ENCODE measurements around the gene ABHD17B.
A peak's percentile ranks its signal among the peaks of the same experiment; 100 is the strongest.
"Not testable (repeated sequence)": the region's sequence is repeated elsewhere in the genome, so short reads cannot be mapped to it uniquely, and the experiment has no call there.

The ABHD17B gene

GRCh38 chr9:71911908-71912335 is 929 bp upstream of the ABHD17B start:
- no peak for DNase-seq

DNA sequence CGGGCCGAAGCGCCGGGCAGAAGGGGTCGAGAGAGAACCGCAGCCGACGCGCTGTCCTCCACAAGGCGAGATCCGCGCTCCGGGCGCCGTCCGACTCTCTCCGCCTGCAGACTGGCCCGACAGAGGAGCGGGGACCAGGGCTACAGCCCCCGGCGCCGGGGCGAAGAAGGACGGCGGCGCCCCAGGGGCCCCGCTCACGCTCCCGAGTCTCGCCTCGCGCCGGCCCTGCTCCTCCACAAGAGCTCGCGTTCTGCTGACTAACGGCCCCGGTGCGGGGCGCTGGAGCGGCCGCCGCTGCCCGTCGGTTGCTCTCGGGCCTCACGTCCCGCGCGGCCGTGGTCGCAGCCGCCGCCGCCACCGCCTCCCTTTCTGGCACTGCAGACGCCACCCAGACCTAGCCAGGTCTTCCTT is 338 bp downstream of the ABHD17B start:
- no peak for DNase-seq

- DNase-seq = peak; percentile 8 to 37
Measured at GRCh38 chr9:71909887-71910649, 925 bp downstream of the ABHD17B start.

GRCh38 chr9:71908825-71909224 is 2.2 kb downstream of the ABHD17B start:
- DNase-seq = no peak

GRCh38 chr9:71904076-71904475 is 6.9 kb downstream of the ABHD17B start:
- DNase-seq = no peak

DNA sequence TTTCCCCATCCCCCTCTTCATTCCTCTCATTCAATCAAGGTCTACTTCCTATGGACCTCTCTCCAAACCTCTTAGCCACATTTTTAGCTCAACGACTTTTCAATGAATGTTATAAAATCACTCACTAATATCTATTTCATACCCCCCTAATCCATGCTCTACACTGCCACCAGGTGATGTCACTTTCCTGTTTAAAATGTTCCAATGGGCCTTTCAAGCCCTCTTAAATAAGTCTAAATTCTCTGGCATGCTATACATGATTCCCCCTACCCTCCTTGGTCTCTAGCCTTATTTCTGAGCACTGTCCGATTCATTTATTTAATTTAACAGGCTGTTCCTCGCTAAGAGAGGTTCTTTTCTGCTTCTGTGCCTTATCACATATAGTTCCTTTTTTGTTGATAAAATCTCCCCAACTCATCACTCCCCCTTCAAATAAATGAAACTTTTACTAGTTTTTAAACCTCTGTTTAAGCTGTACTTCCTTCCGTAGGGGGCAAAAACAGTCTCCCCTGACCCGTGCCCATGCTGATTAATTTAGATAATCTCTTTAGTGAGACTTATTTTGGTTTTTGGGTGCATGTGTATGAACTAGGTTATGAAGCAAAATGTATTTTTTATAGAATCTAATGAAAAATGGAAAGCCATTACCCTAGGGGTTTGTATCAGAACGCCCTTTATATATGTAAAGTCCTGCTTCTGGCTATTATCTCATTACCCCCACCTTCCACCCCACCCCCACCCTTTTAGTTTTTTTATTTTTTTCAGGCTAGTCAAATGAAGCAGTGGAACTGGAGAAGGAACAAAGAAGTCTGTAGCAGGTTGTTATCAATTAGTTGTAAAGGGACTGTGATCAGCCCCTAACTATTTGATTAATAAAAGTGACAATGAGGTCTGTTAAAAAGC is 9.0 kb downstream of the ABHD17B start:
- no peak for DNase-seq

DNA sequence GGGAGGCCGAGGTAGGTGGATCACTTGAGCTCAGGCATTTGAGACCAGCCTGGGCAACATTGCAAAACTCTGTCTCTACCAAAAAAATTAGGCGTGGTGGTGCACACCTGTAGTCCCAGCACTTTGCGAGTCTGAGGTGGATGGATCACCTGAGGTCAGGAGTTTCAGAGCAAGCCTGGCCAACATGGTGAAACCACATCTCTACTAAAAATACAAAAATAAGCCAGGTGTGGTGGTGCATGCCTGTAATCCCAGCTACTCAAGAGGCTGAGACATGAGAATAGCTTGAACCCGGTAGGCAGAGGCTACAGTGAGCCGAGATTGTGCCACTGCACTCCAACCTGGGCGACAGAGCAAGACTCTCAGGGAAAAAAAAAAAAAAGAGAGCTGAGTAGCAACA is 12.2 kb downstream of the ABHD17B start:
- not testable (repeated sequence) for DNase-seq

DNA sequence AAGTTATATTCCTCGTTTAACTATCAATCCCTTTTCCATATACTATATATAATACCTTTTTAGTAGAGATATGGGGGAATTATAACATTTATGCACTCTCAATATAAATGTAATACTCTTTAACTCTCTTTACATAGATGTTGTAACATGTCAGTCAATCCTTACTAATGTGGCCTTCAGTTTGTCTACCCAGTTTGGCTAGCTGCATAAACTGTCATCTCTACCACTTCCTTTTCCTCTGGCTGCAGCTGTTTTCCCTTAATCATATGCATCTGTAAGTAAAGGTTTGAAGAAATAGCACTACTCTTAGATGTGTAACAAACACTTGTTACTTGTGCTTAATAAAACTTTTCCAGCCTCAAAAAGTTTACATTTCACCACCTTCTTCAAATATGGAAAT is 13.4 kb downstream of the ABHD17B start:
- DNase-seq = no peak

DNA sequence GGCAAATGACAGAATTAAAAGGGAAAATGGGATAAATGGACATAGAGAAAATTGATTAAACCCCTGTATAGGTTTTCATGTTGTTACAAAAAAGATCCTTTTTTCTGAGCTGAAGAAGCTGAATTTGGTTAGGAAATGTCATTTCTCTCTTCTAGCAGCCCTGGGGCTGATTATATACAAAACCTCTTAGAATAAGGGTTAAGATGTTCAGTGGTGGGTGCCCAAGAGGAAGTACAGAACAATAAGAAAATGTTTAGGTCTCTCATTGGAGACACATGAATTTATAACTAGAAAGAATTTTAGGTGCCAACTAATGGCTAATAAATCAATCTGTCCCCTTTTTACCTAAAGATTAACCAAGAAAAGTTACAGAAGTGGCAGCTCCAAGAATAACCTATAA is 14.2 kb downstream of the ABHD17B start:
- DNase-seq = no peak

- no peak for DNase-seq
Measured at GRCh38 chr9:71895955-71896354, 15.0 kb downstream of the ABHD17B start.

DNA sequence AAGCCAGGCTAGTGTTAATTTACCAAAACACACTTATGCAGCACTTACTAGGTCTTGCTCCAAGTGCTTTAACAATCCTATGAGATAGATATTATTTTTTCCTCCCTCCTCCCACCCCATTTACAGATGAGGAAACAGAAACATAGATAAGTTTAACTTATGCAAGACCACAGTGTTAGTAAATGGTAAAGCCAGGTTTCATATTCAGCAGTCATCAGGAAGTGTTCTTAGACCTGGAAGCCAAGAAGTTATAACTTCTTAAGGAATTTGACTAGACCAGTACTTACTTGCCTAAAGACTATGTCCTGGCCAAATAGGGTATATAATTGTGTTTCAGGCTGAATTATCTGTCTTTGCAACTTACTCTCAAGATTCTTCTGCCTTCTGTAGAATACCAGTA is 15.9 kb downstream of the ABHD17B start:
- no peak for DNase-seq

DNA sequence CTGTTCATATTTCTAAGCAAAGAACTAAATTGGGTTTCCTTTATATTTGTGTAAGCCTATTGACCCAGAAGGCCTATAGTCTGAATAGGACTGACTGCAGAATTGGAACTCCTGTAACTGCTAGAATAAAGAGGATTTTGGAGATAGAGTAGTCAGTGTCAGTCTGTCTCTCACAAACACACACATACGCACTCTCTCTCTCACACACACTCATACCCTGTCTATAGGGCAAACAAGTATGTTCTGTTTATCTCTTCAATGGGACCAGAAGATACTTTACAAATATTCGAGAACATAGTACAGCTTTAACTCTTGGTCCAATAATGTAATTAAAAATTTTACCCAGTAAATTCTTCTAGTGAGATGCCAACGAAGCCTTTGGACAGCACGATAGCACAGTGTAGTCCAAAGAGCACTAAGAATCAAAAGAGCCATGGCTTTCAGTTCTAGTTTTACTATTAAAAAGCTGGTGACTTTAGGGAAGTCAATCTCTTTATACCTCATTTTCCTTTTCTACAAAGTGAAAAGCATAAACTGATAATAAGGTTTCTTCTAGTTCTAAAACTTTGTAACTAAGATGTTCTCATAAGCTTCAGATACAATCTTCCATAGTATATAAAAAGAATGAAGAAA is 19.3 kb downstream of the ABHD17B start:
- no peak for DNase-seq

GRCh38 chr9:71890042-71890679 is 20.8 kb downstream of the ABHD17B start:
- no peak for DNase-seq

- no peak for DNase-seq
Measured at GRCh38 chr9:71887362-71887761, 23.6 kb downstream of the ABHD17B start.

DNA sequence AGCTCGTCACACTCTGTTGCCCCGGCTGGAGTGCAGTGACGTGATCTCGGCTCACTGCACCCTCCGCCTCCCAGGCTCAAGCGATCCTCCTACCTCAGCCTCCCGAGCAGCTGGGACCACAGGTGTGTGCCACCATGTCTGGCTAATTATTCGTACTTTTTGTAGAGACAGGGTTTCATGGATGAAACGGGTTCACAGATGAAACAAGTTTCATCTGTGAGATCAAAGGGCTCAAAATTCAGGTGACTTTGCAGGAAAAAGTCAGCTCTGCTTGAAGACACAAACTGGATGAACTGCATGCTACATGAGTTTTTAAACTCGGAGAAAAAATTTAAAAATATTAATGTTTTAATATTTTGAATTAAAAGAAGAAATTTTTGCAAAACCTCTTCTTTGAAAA is 24.5 kb downstream of the ABHD17B start:
- no peak for DNase-seq

GRCh38 chr9:71886015-71886414 is 25.0 kb downstream of the ABHD17B start:
- no peak for DNase-seq

DNA sequence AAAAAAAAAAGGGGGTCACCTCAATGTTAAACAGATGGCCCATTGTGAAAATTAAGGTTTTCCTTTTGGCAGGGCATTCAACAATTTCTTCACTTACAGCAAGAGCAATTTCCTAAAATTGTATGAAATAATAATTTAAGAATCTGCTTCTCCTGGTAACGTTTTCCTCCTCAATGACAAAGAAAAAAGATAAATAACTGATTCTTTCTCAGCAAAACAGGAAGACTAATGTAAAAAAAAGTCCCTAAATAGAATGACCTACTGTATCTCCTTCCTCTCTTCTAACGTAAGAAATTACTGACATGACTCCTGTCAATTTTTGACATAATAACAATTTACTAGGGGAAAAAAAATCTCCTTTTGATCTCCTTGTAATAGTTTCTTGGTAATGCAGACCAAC is 25.5 kb downstream of the ABHD17B start:
- no peak for DNase-seq

GRCh38 chr9:71884005-71884404 is 27.0 kb downstream of the ABHD17B start:
- DNase-seq = no peak

GRCh38 chr9:71879644-71880174 is 31.3 kb downstream of the ABHD17B start:
- no peak for DNase-seq

GRCh38 chr9:71878327-71879274 is 32.4 kb downstream of the ABHD17B start:
- no peak for DNase-seq

GRCh38 chr9:71876829-71877228 is 34.2 kb downstream of the ABHD17B start:
- no peak for DNase-seq

DNA sequence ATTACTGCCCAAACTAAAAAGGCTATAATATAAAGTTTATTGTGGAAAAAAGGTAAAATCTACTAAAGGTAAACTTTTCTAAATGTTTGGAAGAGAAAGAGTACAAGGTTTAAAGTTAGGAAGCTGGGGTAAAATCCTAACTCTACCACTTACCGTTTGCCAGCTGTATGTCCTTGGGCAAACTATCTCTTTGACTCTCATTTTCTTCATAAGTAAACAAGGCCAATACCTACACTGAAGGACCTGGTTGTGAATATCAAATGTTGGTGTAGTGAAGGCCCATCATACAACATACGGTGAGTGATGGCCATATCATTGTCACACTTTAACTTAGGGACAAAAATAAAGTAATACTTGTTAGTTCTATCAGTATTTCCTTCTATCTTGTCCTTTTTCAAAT is 34.9 kb downstream of the ABHD17B start:
- no peak for DNase-seq

All from stimulated activated CD4-positive, alpha-beta T cell treated with anti-CD3 and anti-CD28 coated beads, Interleukin-4, amount 100 ng/mL, for 4 hours (primary cell).